Natural killer cell (primary cell): Measurements from ENCODE around the gene PUSL1. TPM values are rescaled to one million over a fixed set of nuclear protein-coding genes. Genes with fewer than 3 reads are reported as not detected.
A peak's percentile ranks its signal among the peaks of the same experiment; 100 is the strongest.

Source experiments
- ATAC-seq, 3 donors: fragments of 150-1000 bp in 2 of 3; fragments of 200-7000 bp in 1 of 3; cut with Tn5 transposase; 1 replicate in 1 of 3; 2 replicates in 2 of 3; pipeline ENCODE4 v1.10.0; 2021; ENCODE audit warnings: mild to moderate bottlenecking in 2 of 3, moderate library complexity in 2 of 3
- DNase-seq, 2 donors: peaks; one replicate each; pipeline versions ENCODE4 v3.0.0 to v3.0.0-alpha.2; 2013 to 2021; ENCODE audit warnings: mixed read lengths in 1 of 2
- H3K27ac ChIP-seq: one replicate; pipeline ENCODE4 v1.5.1; 2013; ENCODE audit warnings: mild to moderate bottlenecking, low read length
- H3K27me3 ChIP-seq: one replicate; pipeline ENCODE4 v1.6.1; 2013; ENCODE audit warnings: low read length; ENCODE audit not compliant: control insufficient read depth, insufficient read depth
- H3K36me3 ChIP-seq: one replicate; pipeline ENCODE4 v1.6.1; 2013; ENCODE audit warnings: low read length; ENCODE audit not compliant: control insufficient read depth, insufficient read depth
- H3K4me1 ChIP-seq: one replicate; pipeline ENCODE4 v1.6.1; 2013; ENCODE audit warnings: low read length; ENCODE audit not compliant: control insufficient read depth, insufficient read depth
- H3K4me3 ChIP-seq: one replicate; pipeline ENCODE4 v1.5.1; 2013; ENCODE audit warnings: low read length
- H3K9me3 ChIP-seq: one replicate; pipeline ENCODE4 v1.6.1; 2013; ENCODE audit warnings: low read length; ENCODE audit not compliant: control insufficient read depth, insufficient read depth
- H3K27ac Mint-ChIP-seq, 2 donors: one replicate each; pipeline ENCODE4 v1.8.0; 2022; ENCODE audit warnings: mild to moderate bottlenecking in 2 of 2, mixed read lengths in 2 of 2, moderate library complexity in 1 of 2
- H3K27me3 Mint-ChIP-seq, 2 donors: one replicate each; pipeline ENCODE4 v1.8.0; 2022; ENCODE audit warnings: low read depth in 2 of 2, mixed read lengths in 2 of 2
- H3K36me3 Mint-ChIP-seq: one replicate; pipeline ENCODE4 v1.8.0; 2022; ENCODE audit warnings: mixed read lengths
- H3K4me1 Mint-ChIP-seq, 2 donors: one replicate each; pipeline ENCODE4 v1.8.0; 2022; ENCODE audit warnings: mixed read lengths in 2 of 2
- H3K4me3 Mint-ChIP-seq: one replicate; pipeline ENCODE4 v1.8.0; 2022; ENCODE audit warnings: mild to moderate bottlenecking, moderate library complexity, mixed read lengths
- H3K9me3 Mint-ChIP-seq, 2 donors: one replicate each; pipeline ENCODE4 v1.8.0; 2022; ENCODE audit warnings: mixed read lengths in 2 of 2
- CTCF ChIP-seq: fragments of 200-600 bp; IDR thresholded peaks from one replicate; pipeline ENCODE4 v1.8.0; 2022; ENCODE audit warnings: antibody characterized with exemption
- WGBS: methylation state at CpG from one replicate; pipeline ENCODE4 v1.1.7; 2013; ENCODE audit warnings: missing lambda C conversion rate; ENCODE audit not compliant: insufficient coverage; 5-methylcytosine and 5-hydroxymethylcytosine counted together
- intact Hi-C: fragments of 100-400 bp; cut with micrococcal nuclease; formaldehyde crosslinking; loops from one replicate; pipeline ENCODE4 v1.14.2; 2022
- total RNA-seq, 4 donors: library from RNA; stranded (reverse); fragments of 120-200 nt in 1 of 4; gene quantifications; one replicate each; pipeline versions ENCODE4 v1.2.3 to v1.2.4, GENCODE V29; 2013 to 2022

The PUSL1 gene
- total RNA-seq, 3 donors from 2014 or later (not counting 1 experiment from before 2014, with no cell fraction given), result 11.1 to 13.0 (median 12.9) TPM

- no peak for DNase-seq
- Histone ChIP-seq H3K4me3 (no peak overlapping the region), H3K9me3 (no peaks in the 10 kb centered on the region), H3K36me3 (no peaks in the 10 kb centered on the region), H3K27ac (no peak overlapping the region), H3K4me1 (peaks cover 38% of the 10 kb centered on the region), H3K27me3 (peaks cover 39% of the 10 kb centered on the region)
- H3K27me3 Mint-ChIP-seq, result peaks cover 6 to 14% of the 10 kb centered on the region in 2 donors
- peak in 2 of 3 donors; percentile 48 to 60 for ATAC-seq
- WGBS, result 3% methylated on average over 52 of the region's 52 CpGs
- intact Hi-C loops, result loop anchor here (2.0 kb wide), 1 partner anchor 19 kb away; the partner anchor contains the start of gene AURKAIP1
- no peaks in the 10 kb centered on the region for H3K36me3 Mint-ChIP-seq
- no peak overlapping the region for H3K4me3 Mint-ChIP-seq
- peaks cover 0 to 26% of the 10 kb centered on the region in 2 donors for H3K4me1 Mint-ChIP-seq
- H3K9me3 Mint-ChIP-seq, result no peaks in the 10 kb centered on the region
- no peak for TF ChIP-seq CTCF
- no peak overlapping the region for H3K27ac Mint-ChIP-seq
Measured at GRCh38 chr1:1355416-1355815, 47.0 kb downstream of the PUSL1 start.

- no peaks in the 10 kb centered on the region for H3K36me3 ChIP-seq
Measured at GRCh38 chr1:1356166-1356795, 47.9 kb downstream of the PUSL1 start.

GRCh38 chr1:1356796-1357401 is 48.5 kb downstream of the PUSL1 start:
- ATAC-seq, result no peak
- peaks cover 39% of the 10 kb centered on the region for H3K27me3 ChIP-seq
- H3K27ac ChIP-seq, result no peak overlapping the region
- Mint-ChIP-seq H3K4me1 (peaks cover 0 to 26% of the 10 kb centered on the region in 2 donors), H3K27ac (no peak overlapping the region), H3K27me3 (peaks cover 12 to 20% of the 10 kb centered on the region in 2 donors), H3K4me3 (no peak overlapping the region), H3K9me3 (no peaks in the 10 kb centered on the region), H3K36me3 (no peaks in the 10 kb centered on the region)
- WGBS, result 76% methylated on average over 26 of the region's 26 CpGs
- no peak for TF ChIP-seq CTCF
- intact Hi-C loops, result no loop called here
- no peak for DNase-seq
- H3K9me3 ChIP-seq, result no peaks in the 10 kb centered on the region
- no peak overlapping the region for H3K4me3 ChIP-seq
- H3K36me3 ChIP-seq, result no peaks in the 10 kb centered on the region
- peaks cover 31% of the 10 kb centered on the region for H3K4me1 ChIP-seq

More at GRCh38 chr1:1356166-1356795, 47.9 kb downstream of the PUSL1 start:
- intact Hi-C loops, result no loop called here
- no peak overlapping the region for H3K4me3 ChIP-seq
- H3K9me3 ChIP-seq, result no peaks in the 10 kb centered on the region
- Mint-ChIP-seq H3K36me3 (no peaks in the 10 kb centered on the region), H3K27me3 (peaks cover 12 to 20% of the 10 kb centered on the region in 2 donors), H3K9me3 (no peaks in the 10 kb centered on the region), H3K27ac (no peak overlapping the region), H3K4me1 (peaks cover 0 to 26% of the 10 kb centered on the region in 2 donors), H3K4me3 (no peak overlapping the region)
- H3K27ac ChIP-seq, result no peak overlapping the region
- peaks cover 41% of the 10 kb centered on the region for H3K27me3 ChIP-seq
- DNase-seq (no peak), ATAC-seq (no peak)
- H3K4me1 ChIP-seq, result peaks cover 37% of the 10 kb centered on the region
- TF ChIP-seq CTCF, result no peak
- 52% methylated on average over 7 of the region's 8 CpGs for WGBS
